ENCODE data around the gene FAM227B. TPM values are rescaled to one million over a fixed set of nuclear protein-coding genes. Genes with fewer than 3 reads are reported as not detected.
A peak's percentile ranks its signal among the peaks of the same experiment; 100 is the strongest.

FAM227B gene
- total and polyA plus RNA-seq, 2 experiments from 2014 or later: 10.4 to 23.6 TPM

DNA sequence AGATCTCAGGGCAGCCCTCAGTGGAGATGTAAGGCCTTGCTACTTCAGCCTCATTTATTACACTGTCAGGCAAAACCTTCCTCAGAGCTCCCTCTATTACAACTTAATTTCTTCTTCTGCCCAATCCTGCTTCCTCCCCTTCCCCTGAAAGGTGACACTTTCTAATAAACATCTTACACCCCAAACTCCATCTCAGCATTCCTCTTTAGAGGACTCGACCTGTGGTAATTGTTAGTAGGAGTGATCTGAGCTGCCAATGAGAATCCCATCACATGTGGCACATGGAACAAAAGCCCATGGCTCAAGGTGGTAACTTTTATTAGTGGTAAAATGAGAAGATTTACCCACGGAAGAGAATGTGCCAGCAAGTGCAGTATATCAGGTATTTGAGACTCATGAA is 30.1 kb upstream of the FAM227B start:
- no peak for DNase-seq (ENCODE audit: low read depth in 1 of 2, low spot score in 1 of 2)
- TF ChIP-seq, protein P1, sequence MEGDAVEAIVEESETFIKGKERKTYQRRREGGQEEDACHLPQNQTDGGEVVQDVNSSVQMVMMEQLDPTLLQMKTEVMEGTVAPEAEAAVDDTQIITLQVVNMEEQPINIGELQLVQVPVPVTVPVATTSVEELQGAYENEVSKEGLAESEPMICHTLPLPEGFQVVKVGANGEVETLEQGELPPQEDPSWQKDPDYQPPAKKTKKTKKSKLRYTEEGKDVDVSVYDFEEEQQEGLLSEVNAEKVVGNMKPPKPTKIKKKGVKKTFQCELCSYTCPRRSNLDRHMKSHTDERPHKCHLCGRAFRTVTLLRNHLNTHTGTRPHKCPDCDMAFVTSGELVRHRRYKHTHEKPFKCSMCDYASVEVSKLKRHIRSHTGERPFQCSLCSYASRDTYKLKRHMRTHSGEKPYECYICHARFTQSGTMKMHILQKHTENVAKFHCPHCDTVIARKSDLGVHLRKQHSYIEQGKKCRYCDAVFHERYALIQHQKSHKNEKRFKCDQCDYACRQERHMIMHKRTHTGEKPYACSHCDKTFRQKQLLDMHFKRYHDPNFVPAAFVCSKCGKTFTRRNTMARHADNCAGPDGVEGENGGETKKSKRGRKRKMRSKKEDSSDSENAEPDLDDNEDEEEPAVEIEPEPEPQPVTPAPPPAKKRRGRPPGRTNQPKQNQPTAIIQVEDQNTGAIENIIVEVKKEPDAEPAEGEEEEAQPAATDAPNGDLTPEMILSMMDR (IDR thresholded peaks at IDR 0.05; ENCODE audit: low read depth, low read length): no peak

DNA sequence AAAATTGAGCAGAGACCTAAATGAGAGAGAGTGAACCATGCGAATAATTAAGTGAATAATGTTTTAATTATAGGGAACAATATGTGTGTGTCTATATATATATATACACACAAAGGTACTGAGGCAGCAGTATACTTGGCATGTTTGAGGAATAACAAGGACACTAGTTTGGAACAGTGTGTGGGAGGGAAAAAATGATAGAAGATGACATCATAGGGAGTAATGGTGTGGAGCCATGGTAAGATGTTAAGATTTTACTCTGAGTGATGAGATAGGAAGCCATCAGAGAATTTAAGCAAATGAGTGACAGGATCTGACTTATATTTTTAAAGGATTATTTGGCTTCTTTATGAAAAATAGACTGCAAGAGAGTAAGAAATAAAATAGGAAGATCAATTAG is 29.4 kb upstream of the FAM227B start:
- no peaks in the 10 kb centered on the region for H3K4me1 ChIP-seq (ENCODE audit: low read depth)
- TF ChIP-seq, protein P1 (IDR thresholded peaks at IDR 0.05; ENCODE audit: low read depth, low read length): no peak
- H3K36me3 ChIP-seq: no peaks in the 10 kb centered on the region
- no peaks in the 10 kb centered on the region for H3K27me3 ChIP-seq
- H3K9me3 ChIP-seq (ENCODE audit: low read depth): no peaks in the 10 kb centered on the region
- DNase-seq (ENCODE audit: low read depth in 1 of 2, low spot score in 1 of 2): no peak
- H3K27ac ChIP-seq: no peak overlapping the region
- no peak overlapping the region for H3K4me3 ChIP-seq

More for the DNA sequence above, 30.1 kb upstream of the FAM227B start:
- no peaks in the 10 kb centered on the region for H3K27me3 ChIP-seq
- no peak overlapping the region for H3K4me3 ChIP-seq
- H3K27ac ChIP-seq: no peak overlapping the region
- H3K4me1 ChIP-seq (ENCODE audit: low read depth): no peaks in the 10 kb centered on the region
- no peaks in the 10 kb centered on the region for H3K9me3 ChIP-seq (ENCODE audit: low read depth)
- no peaks in the 10 kb centered on the region for H3K36me3 ChIP-seq

DNA sequence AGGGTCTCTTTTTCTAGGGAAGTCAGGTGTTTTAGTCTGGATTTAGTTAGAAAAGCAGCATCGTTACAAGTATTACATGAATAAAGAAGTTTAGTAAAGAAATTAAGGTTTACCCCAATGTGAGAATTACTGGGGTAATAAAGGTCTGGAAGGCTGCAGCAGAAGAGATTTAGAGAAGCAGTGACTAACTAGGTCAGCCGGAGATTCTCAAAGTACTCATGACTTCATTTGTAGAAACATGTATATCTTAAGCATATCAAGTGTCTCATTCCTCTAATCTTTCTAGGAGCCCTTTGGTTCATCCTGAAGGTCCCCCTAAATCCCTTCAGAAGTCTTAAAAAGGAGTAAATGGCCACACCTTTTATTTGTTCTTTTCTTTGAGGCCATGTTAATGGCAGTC is 26.3 kb upstream of the FAM227B start:
- no peak overlapping the region for H3K27ac ChIP-seq
- no peaks in the 10 kb centered on the region for H3K9me3 ChIP-seq (ENCODE audit: low read depth)
- DNase-seq (ENCODE audit: low read depth in 1 of 2, low spot score in 1 of 2): no peak
- H3K4me1 ChIP-seq (ENCODE audit: low read depth): no peaks in the 10 kb centered on the region
- TF ChIP-seq, protein P1 (IDR thresholded peaks at IDR 0.05; ENCODE audit: low read depth, low read length): no peak
- no peaks in the 10 kb centered on the region for H3K27me3 ChIP-seq
- H3K36me3 ChIP-seq: peaks cover 4% of the 10 kb centered on the region
- no peak overlapping the region for H3K4me3 ChIP-seq

DNA sequence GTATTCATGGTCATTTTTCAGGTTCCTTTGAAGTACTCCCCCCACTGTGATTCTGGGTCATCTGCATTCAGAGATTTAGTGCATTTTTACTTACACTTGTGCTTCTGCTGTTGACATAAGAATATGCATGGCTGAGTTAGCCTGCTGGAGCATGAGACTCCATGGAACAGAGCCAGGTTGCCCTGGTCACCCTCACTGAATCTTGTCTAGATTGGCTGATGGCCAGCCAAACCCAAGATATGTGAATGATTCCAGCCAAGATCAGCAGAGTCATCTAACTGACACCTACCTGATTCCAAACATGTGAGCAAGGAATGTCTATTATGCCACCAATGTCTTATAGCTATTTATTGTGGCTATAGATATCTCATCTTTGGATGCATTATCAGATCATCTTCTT is 25.3 kb upstream of the FAM227B start:
- Histone ChIP-seq H3K4me1 (ENCODE audit: low read depth) (no peaks in the 10 kb centered on the region), H3K9me3 (ENCODE audit: low read depth) (no peaks in the 10 kb centered on the region), H3K4me3 (no peak overlapping the region), H3K27ac (no peak overlapping the region), H3K36me3 (peaks cover 4% of the 10 kb centered on the region), H3K27me3 (no peaks in the 10 kb centered on the region)
- peak in 1 of 2 donors; percentile 54 for DNase-seq (ENCODE audit: low read depth in 1 of 2, low spot score in 1 of 2)
- TF ChIP-seq, protein P1 (IDR thresholded peaks at IDR 0.05; ENCODE audit: low read depth, low read length): no peak

DNA sequence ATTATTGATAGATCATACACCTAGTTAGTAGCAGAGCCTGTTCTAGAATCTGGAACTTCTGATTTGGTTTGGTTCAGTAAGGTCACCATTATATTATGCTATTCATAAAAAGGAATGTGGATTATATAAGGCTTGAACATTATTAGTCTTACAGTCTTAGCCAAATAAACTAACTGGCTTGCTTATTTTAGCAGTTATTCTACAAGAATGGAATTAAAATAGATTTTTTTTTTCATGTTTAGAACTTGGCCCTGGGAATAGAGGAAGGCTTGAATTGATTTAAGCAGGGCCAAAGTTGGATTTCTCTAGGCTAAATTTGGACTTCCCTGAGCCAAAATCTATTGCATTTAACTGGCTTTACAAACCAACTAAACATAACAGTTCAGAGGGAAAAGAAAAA is 24.7 kb upstream of the FAM227B start:
- Histone ChIP-seq H3K36me3 (peaks cover 4% of the 10 kb centered on the region), H3K9me3 (ENCODE audit: low read depth) (no peaks in the 10 kb centered on the region), H3K4me3 (no peak overlapping the region), H3K27ac (no peak overlapping the region), H3K4me1 (ENCODE audit: low read depth) (no peaks in the 10 kb centered on the region), H3K27me3 (no peaks in the 10 kb centered on the region)
- TF ChIP-seq, protein P1 (IDR thresholded peaks at IDR 0.05; ENCODE audit: low read depth, low read length): no peak
- DNase-seq (ENCODE audit: low read depth in 1 of 2, low spot score in 1 of 2): no peak

DNA sequence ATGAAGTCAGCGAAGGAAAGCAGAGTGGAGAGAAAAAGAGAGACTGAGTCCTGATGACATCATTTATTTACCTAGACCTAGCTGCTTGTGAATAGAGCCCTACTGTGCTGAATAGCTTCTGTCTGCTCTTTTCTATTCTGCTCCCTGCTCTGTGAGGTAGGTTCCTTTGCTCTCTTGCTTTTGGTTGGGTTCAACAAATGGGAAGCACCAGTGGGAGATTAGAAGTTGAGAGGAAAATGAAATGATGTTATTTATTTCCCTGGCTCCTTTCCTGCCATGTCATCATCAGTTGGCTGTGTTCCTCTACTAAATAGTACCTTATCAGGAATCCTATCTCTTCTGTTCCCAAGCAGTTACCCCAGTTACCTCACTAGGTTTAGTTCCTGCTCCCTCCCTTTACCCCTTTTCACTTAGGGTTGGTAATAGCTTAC is 23.8 kb upstream of the FAM227B start:
- DNase-seq (ENCODE audit: low read depth in 1 of 2, low spot score in 1 of 2): peak in 1 of 2 donors; percentile 34
- H3K36me3 ChIP-seq: peaks cover 4% of the 10 kb centered on the region
- no peak overlapping the region for H3K27ac ChIP-seq
- TF ChIP-seq, protein P1 (IDR thresholded peaks at IDR 0.05; ENCODE audit: low read depth, low read length): no peak
- no peaks in the 10 kb centered on the region for H3K4me1 ChIP-seq (ENCODE audit: low read depth)
- H3K9me3 ChIP-seq (ENCODE audit: low read depth): no peaks in the 10 kb centered on the region
- no peaks in the 10 kb centered on the region for H3K27me3 ChIP-seq
- no peak overlapping the region for H3K4me3 ChIP-seq
